H1 (cell line): ENCODE measurements around the gene DAPK2. TPM values are rescaled to one million over a fixed set of nuclear protein-coding genes. Genes with fewer than 3 reads are reported as not detected.

Experiments used
- CTCF ChIA-PET: fragments of 300-600 bp; sonication (Branson Sonifier 250); formaldehyde crosslinking; loops from one replicate; lab custom pipeline; 2021; ENCODE audit not compliant: partially characterized antibody; lab: Charles Lee
- POLR2A ChIA-PET: fragments of 300-600 bp; sonication (Branson Sonifier 250); formaldehyde crosslinking; loops from one replicate; lab custom pipeline; 2021; ENCODE audit warnings: inconsistent platforms; ENCODE audit not compliant: partially characterized antibody; lab: Charles Lee
- DNase-seq, 2 experiments: peaks; one replicate each; pipeline versions ENCODE4 v3.0.0 to v3.0.0-alpha.2; 2010 to 2022; ENCODE audit warnings: low spot score in 2 of 2, low read depth in 1 of 2, mixed read lengths in 1 of 2
- FAIRE-seq: peaks from 2 replicates; lab custom pipeline; 2011; peaks lifted over from hg19 to GRCh38; lab: Jason Lieb, UNC
- H2AFZ ChIP-seq: 2 replicates; pipeline ENCODE4 v1.8.1; 2012; ENCODE audit warnings: low read length, inconsistent platforms
- H2AK5ac ChIP-seq: 2 replicates; pipeline ENCODE4 v1.6.1; 2013; ENCODE audit warnings: low read depth, low read length
- H2BK120ac ChIP-seq: replicated peaks from 2 replicates; pipeline ENCODE3; 2013; ENCODE audit warnings: low read depth, low read length, inconsistent platforms
- H2BK12ac ChIP-seq: 2 replicates; pipeline ENCODE4 v1.6.1; 2013; ENCODE audit warnings: low read depth, low read length
- H2BK15ac ChIP-seq: 2 replicates; pipeline ENCODE4 v1.6.1; 2013; ENCODE audit warnings: low read length
- H2BK20ac ChIP-seq: 2 replicates; pipeline ENCODE4 v1.6.1; 2013; ENCODE audit warnings: low read length
- H2BK5ac ChIP-seq: 2 replicates; pipeline ENCODE4 v1.6.1; 2013; ENCODE audit warnings: low read depth, low read length
- H3K14ac ChIP-seq: 2 replicates; pipeline ENCODE4 v1.6.1; 2013; ENCODE audit warnings: inconsistent platforms; ENCODE audit not compliant: insufficient read length
- H3K18ac ChIP-seq: 2 replicates; pipeline ENCODE4 v1.6.1; 2013; ENCODE audit warnings: low read length; ENCODE audit errors: extremely low read depth
- H3K23ac ChIP-seq: 2 replicates; pipeline ENCODE4 v1.6.1; 2013; ENCODE audit warnings: inconsistent platforms; ENCODE audit not compliant: insufficient read length
- H3K23me2 ChIP-seq: 2 replicates; pipeline ENCODE4 v1.6.1; 2013; ENCODE audit warnings: low read depth, low read length
- H3K27ac ChIP-seq: 2 replicates; pipeline ENCODE4 v1.6.1; 2011; ENCODE audit warnings: low read depth, low read length, inconsistent platforms
- H3K27me3 ChIP-seq, 4 experiments: replicated peaks in 1 of 4; 1 replicate in 1 of 4; 2 replicates in 3 of 4; pipeline versions ENCODE4 v1.6.1 to v1.8.1; 2011 to 2013; ENCODE audit warnings: low read length in 3 of 4, mild to moderate bottlenecking in 3 of 4, inconsistent platforms in 2 of 4, mixed read lengths in 2 of 4, moderate library complexity in 1 of 4; ENCODE audit not compliant: control insufficient read depth in 3 of 4, insufficient read depth in 3 of 4; ENCODE audit errors: extremely low read depth in 1 of 4
- H3K36me3 ChIP-seq, 4 experiments: 2 replicates each; pipeline versions ENCODE4 v1.6.1 to v1.8.1; 2011 to 2013; ENCODE audit warnings: mild to moderate bottlenecking in 4 of 4, low read length in 3 of 4, moderate library complexity in 2 of 4, control low read depth in 1 of 4, inconsistent platforms in 1 of 4; ENCODE audit not compliant: insufficient read depth in 4 of 4, control insufficient read depth in 2 of 4
- H3K4ac ChIP-seq: replicated peaks from 2 replicates; pipeline ENCODE3; 2013; ENCODE audit warnings: low read length, low read depth, mixed read lengths, inconsistent platforms; ENCODE audit not compliant: insufficient read length
- H3K4me1 ChIP-seq, 4 experiments: replicated peaks in 1 of 4; 1 replicate in 1 of 4; 2 replicates in 3 of 4; pipeline versions ENCODE4 v1.6.1 to v1.8.1; 2011 to 2013; ENCODE audit warnings: low read length in 3 of 4, inconsistent platforms in 2 of 4, mixed read lengths in 1 of 4; ENCODE audit not compliant: insufficient read depth in 4 of 4, control insufficient read depth in 3 of 4
- H3K4me2 ChIP-seq, 2 experiments: 2 replicates each; pipeline versions ENCODE4 v1.6.1 to v1.8.1; 2011 to 2013; ENCODE audit warnings: low read depth in 2 of 2, low read length in 2 of 2, control low read depth in 1 of 2, inconsistent platforms in 1 of 2, mild to moderate bottlenecking in 1 of 2; ENCODE audit not compliant: insufficient read depth in 1 of 2
- H3K4me3 ChIP-seq, 4 experiments: fragments of 200-600, 300-600 bp in 1 of 4; sonication (generic), shearing (Covaris generic), sonication (Bioruptor Twin) in 1 of 4; 2 replicates each; pipeline versions ENCODE4 v1.5.1 to v1.8.1; 2011 to 2016; ENCODE audit warnings: low read length in 4 of 4, low read depth in 3 of 4, control low read depth in 2 of 4, inconsistent platforms in 2 of 4, mild to moderate bottlenecking in 2 of 4, mixed read lengths in 1 of 4, moderate library complexity in 1 of 4; ENCODE audit not compliant: insufficient read depth in 2 of 4; ENCODE audit errors: extremely low read depth in 1 of 4
- H3K56ac ChIP-seq: replicated peaks from 2 replicates; pipeline ENCODE3; 2013; ENCODE audit warnings: low read depth, mild to moderate bottlenecking, mixed read lengths, low read length, inconsistent platforms; ENCODE audit not compliant: insufficient read length
- H3K79me1 ChIP-seq: 2 replicates; pipeline ENCODE4 v1.6.1; 2013; ENCODE audit warnings: low read depth, low read length, control low read depth
- H3K79me2 ChIP-seq, 2 experiments: 2 replicates each; pipeline versions ENCODE4 v1.6.1 to v1.8.1; 2012 to 2013; ENCODE audit warnings: low read length in 2 of 2, mild to moderate bottlenecking in 2 of 2, inconsistent platforms in 1 of 2; ENCODE audit not compliant: insufficient read depth in 2 of 2, control insufficient read depth in 1 of 2
- H3K9ac ChIP-seq, 4 experiments: replicated peaks in 1 of 4; 1 replicate in 1 of 4; 2 replicates in 3 of 4; pipeline versions ENCODE4 v1.6.1 to v1.8.1; 2011 to 2013; ENCODE audit warnings: low read depth in 3 of 4, low read length in 3 of 4, control low read depth in 2 of 4, mild to moderate bottlenecking in 2 of 4, moderate library complexity in 2 of 4, inconsistent platforms in 1 of 4; ENCODE audit errors: extremely low read depth in 1 of 4
- H3K9me3 ChIP-seq, 2 experiments: 2 replicates each; pipeline versions ENCODE4 v1.6.1 to v1.8.1; 2012 to 2013; ENCODE audit warnings: mild to moderate bottlenecking in 2 of 2, moderate library complexity in 2 of 2, control low read depth in 1 of 2, inconsistent platforms in 1 of 2, low read depth in 1 of 2, low read length in 1 of 2, mixed read lengths in 1 of 2; ENCODE audit not compliant: insufficient read depth in 2 of 2
- H4K20me1 ChIP-seq, 2 experiments: replicated peaks in 1 of 2; 2 replicates each; pipeline versions ENCODE3 to v1.8.1; 2011 to 2013; ENCODE audit warnings: inconsistent platforms in 2 of 2, low read length in 2 of 2, mild to moderate bottlenecking in 1 of 2; ENCODE audit not compliant: insufficient read depth in 2 of 2, control insufficient read depth in 1 of 2
- H4K5ac ChIP-seq: 2 replicates; pipeline ENCODE4 v1.6.1; 2013; ENCODE audit warnings: low read length, low read depth, mixed read lengths, inconsistent platforms; ENCODE audit not compliant: insufficient read length
- H4K8ac ChIP-seq: 2 replicates; pipeline ENCODE4 v1.8.0; 2013; ENCODE audit warnings: mild to moderate bottlenecking, moderate library complexity, low read length, inconsistent platforms; ENCODE audit not compliant: insufficient read depth; ENCODE audit errors: extremely low read depth
- H4K91ac ChIP-seq: replicated peaks from 2 replicates; pipeline ENCODE3; 2013; ENCODE audit warnings: low read length, mixed read lengths, inconsistent platforms; ENCODE audit not compliant: insufficient read length
- ATF3 ChIP-seq: IDR thresholded peaks from 2 replicates; pipeline ENCODE4 v1.6.1; 2011; ENCODE audit warnings: low read depth, mild to moderate bottlenecking, low read length; ENCODE audit not compliant: insufficient read depth
- BACH1 ChIP-seq: IDR thresholded peaks from 2 replicates; pipeline ENCODE4 v1.6.1; 2012; ENCODE audit warnings: low read length, improper control_type of control experiment
- BCL11A ChIP-seq, 2 experiments: IDR thresholded peaks; one replicate each; pipeline ENCODE4 v1.6.1; 2011; ENCODE audit warnings: low read depth in 2 of 2, low read length in 2 of 2, mild to moderate bottlenecking in 2 of 2
- CHD2 ChIP-seq: IDR thresholded peaks from 2 replicates; pipeline ENCODE4 v1.6.1; 2012; ENCODE audit warnings: low read length, improper control_type of control experiment
- FOSL1 ChIP-seq: IDR thresholded peaks from 2 replicates; pipeline ENCODE4 v1.6.1; 2011; ENCODE audit warnings: mild to moderate bottlenecking, low read depth, low read length, moderate library complexity; ENCODE audit not compliant: insufficient read depth
- HDAC6 ChIP-seq: IDR thresholded peaks from one replicate; pipeline ENCODE4 v1.7.1; 2012; ENCODE audit warnings: low read depth, mild to moderate bottlenecking, inconsistent platforms, low read length, moderate library complexity
- KDM4A ChIP-seq: IDR thresholded peaks from one replicate; pipeline ENCODE4 v1.7.1; 2012; ENCODE audit warnings: low read depth, mild to moderate bottlenecking, moderate library complexity, low read length, inconsistent platforms; ENCODE audit not compliant: severe bottlenecking
- NRF1 ChIP-seq: IDR thresholded peaks from 2 replicates; pipeline ENCODE4 v1.6.1; 2011; ENCODE audit warnings: mild to moderate bottlenecking, low read depth, low read length, improper control_type of control experiment
- POLR2AphosphoS5 ChIP-seq: IDR thresholded peaks from 2 replicates; pipeline ENCODE4 v1.6.1; 2011; ENCODE audit warnings: low read depth, low read length
- RFX5 ChIP-seq: IDR thresholded peaks from 2 replicates; pipeline ENCODE4 v1.6.1; 2011; ENCODE audit warnings: low read depth, low read length, improper control_type of control experiment, borderline replicate concordance
- RXRA ChIP-seq: IDR thresholded peaks from 2 replicates; pipeline ENCODE4 v1.6.1; 2011; ENCODE audit warnings: low read depth, mild to moderate bottlenecking, low read length, moderate library complexity; ENCODE audit not compliant: insufficient read depth
- SIN3A ChIP-seq, 2 experiments: IDR thresholded peaks in 1 of 2; conservative IDR thresholded peaks in 1 of 2; 2 replicates each; pipeline ENCODE4 v1.6.1; 2011 to 2012; ENCODE audit warnings: low read length in 2 of 2, improper control_type of control experiment in 1 of 2, low read depth in 1 of 2, mild to moderate bottlenecking in 1 of 2
- SP2 ChIP-seq: IDR thresholded peaks from 2 replicates; pipeline ENCODE4 v1.6.1; 2012; ENCODE audit warnings: mild to moderate bottlenecking, low read length, inconsistent platforms
- YY1 ChIP-seq: IDR thresholded peaks from 2 replicates; pipeline ENCODE4 v1.6.1; 2011; ENCODE audit warnings: low read depth, mild to moderate bottlenecking, low read length
- WGBS, 2 experiments: shearing (Covaris generic) in 1 of 2; methylation state at CpG; one replicate each; pipeline versions ENCODE4 v1.1.6 to v1.1.7; 2013 to 2015; ENCODE audit warnings: low lambda C conversion rate in 2 of 2, mixed read lengths in 2 of 2, inconsistent platforms in 1 of 2, low coverage in 1 of 2, missing lambda C conversion rate in 1 of 2; ENCODE audit not compliant: insufficient replicate concordance in 2 of 2, insufficient coverage in 1 of 2, insufficient read length in 1 of 2; ENCODE audit errors: extremely low coverage in 1 of 2, missing lambda C conversion rate in 1 of 2; 5-methylcytosine and 5-hydroxymethylcytosine counted together
- polyA plus RNA-seq, 7 experiments: library from polyadenylated mRNA; depleted of rRNA in 3 of 7; stranded (reverse) in 5 of 7; unstranded in 2 of 7; fragments of >200 nt in 5 of 7; fragments of 200-250 nt in 2 of 7; gene quantifications; 1 replicate in 5 of 7; 2 replicates in 1 of 7; 4 replicates in 1 of 7; pipeline versions ENCODE4 v1.2.1 to v1.2.3, GENCODE V29; 2011 to 2013; ENCODE audit warnings: missing spikeins in 2 of 7, mixed read lengths in 2 of 7
- total RNA-seq: library from RNA; stranded (reverse); fragmentation: NEBNext Ultra II Directional; extraction: Animal tissue kit (Norgen Biotek cat#: 25700); gene quantifications from 2 replicates; pipeline ENCODE4 v1.2.1, GENCODE V29; 2021

The DAPK2 gene
- total and polyA plus RNA-seq, 2 of the 8 experiments (the other 6 are each of a cell fraction or from before 2014, with no cell fraction given): 1.8 to 2.9 TPM

- no peak overlapping the region for H3K4me2 ChIP-seq
- no peak overlapping the region for H4K91ac ChIP-seq
- POLR2A ChIA-PET: no interaction called here
- H3K9me3 ChIP-seq: no peaks in the 10 kb centered on the region
- CTCF ChIA-PET: interaction anchor here (0.5 kb wide), 1 partner anchor 16 kb away, joined by 3 read pairs; no protein-coding TSS in a partner anchor
- no peaks in the 10 kb centered on the region for H3K36me3 ChIP-seq
- no peak overlapping the region for H3K14ac ChIP-seq
- H3K27ac ChIP-seq: no peak overlapping the region
- H2BK15ac ChIP-seq: no peak overlapping the region
- no peak overlapping the region for H3K18ac ChIP-seq
- H3K4me3 ChIP-seq: no peak overlapping the region
- H3K79me1 ChIP-seq: no peaks in the 10 kb centered on the region
- no peak overlapping the region for H2AFZ ChIP-seq
- no peaks in the 10 kb centered on the region for H4K20me1 ChIP-seq
- H2BK5ac ChIP-seq: no peak overlapping the region
- FAIRE-seq (no peak), DNase-seq (no peak)
- H4K8ac ChIP-seq: no peak overlapping the region
- H4K5ac ChIP-seq: no peak overlapping the region
- 94% methylated on average over 3 of the region's 3 CpGs; no CpG with 5 or more reads in 1 of the 2 experiments for WGBS, 2 experiments
- H3K4ac ChIP-seq: no peak overlapping the region
- H3K23me2 ChIP-seq: no peaks in the 10 kb centered on the region
- no peak overlapping the region for H3K56ac ChIP-seq
- no peak overlapping the region for H2AK5ac ChIP-seq
- H3K9ac ChIP-seq: no peak overlapping the region
- no peak overlapping the region for H3K23ac ChIP-seq
- H2BK12ac ChIP-seq: no peak overlapping the region
- H3K79me2 ChIP-seq: no peaks in the 10 kb centered on the region
- H3K27me3 ChIP-seq: no peaks in the 10 kb centered on the region
- H3K4me1 ChIP-seq: no peaks in the 10 kb centered on the region
- H2BK20ac ChIP-seq: no peak overlapping the region
- no peak overlapping the region for H2BK120ac ChIP-seq
- TF ChIP-seq SIN3A (conservative IDR thresholded peaks at IDR 0.05 in 1 of 2, IDR thresholded peaks at IDR 0.05 in 1 of 2; ENCODE audit: low read depth in 1 of 2, low read length in 2 of 2) (no peak), FOSL1 (no peak), RXRA (no peak), RFX5 (no peak), KDM4A (no peak), POLR2AphosphoS5 (no peak), NRF1 (no peak), ATF3 (no peak), HDAC6 (no peak), BACH1 (no peak), YY1 (no peak), CHD2 (no peak), BCL11A (IDR thresholded peaks at IDR 0.05; ENCODE audit: low read depth in 2 of 2, low read length in 2 of 2) (no peak), SP2 (no peak)
Measured at GRCh38 chr15:64017591-64018163, 28.6 kb downstream of the DAPK2 start.
